Osteocyte (in vitro differentiated cells): ENCODE measurements around the gene IMMP2L. TPM values are rescaled to one million over a fixed set of nuclear protein-coding genes. Genes with fewer than 3 reads are reported as not detected.

Source experiments
- DNase-seq: peaks from one replicate; pipeline ENCODE4 v3.0.0; 2021; ENCODE audit warnings: mixed read lengths; ENCODE audit not compliant: unreplicated experiment; ENCODE audit errors: extremely low spot score
- H3K27ac Mint-ChIP-seq: one replicate; pipeline ENCODE4 v1.8.0; 2021; ENCODE audit warnings: mild to moderate bottlenecking, mixed read lengths; ENCODE audit not compliant: unreplicated experiment
- H3K27me3 Mint-ChIP-seq: one replicate; pipeline ENCODE4 v1.8.0; 2021; ENCODE audit warnings: mixed read lengths; ENCODE audit not compliant: unreplicated experiment
- H3K36me3 Mint-ChIP-seq: one replicate; pipeline ENCODE4 v1.8.0; 2021; ENCODE audit warnings: mixed read lengths; ENCODE audit not compliant: unreplicated experiment
- H3K4me1 Mint-ChIP-seq: one replicate; pipeline ENCODE4 v1.8.0; 2021; ENCODE audit warnings: mixed read lengths; ENCODE audit not compliant: unreplicated experiment
- H3K4me3 Mint-ChIP-seq: one replicate; pipeline ENCODE4 v1.8.0; 2021; ENCODE audit warnings: mild to moderate bottlenecking, moderate library complexity, mixed read lengths; ENCODE audit not compliant: unreplicated experiment
- H3K9me3 Mint-ChIP-seq: one replicate; pipeline ENCODE4 v1.8.0; 2021; ENCODE audit warnings: mixed read lengths; ENCODE audit not compliant: unreplicated experiment
- CTCF ChIP-seq: fragments of 200-600 bp; sonication (generic); IDR thresholded peaks from 2 replicates; pipeline ENCODE4 v1.5.0; 2021; ENCODE audit warnings: antibody characterized with exemption, mild to moderate bottlenecking, moderate library complexity
- total RNA-seq: library from RNA; stranded (reverse); gene quantifications from 2 replicates; pipeline ENCODE4 v1.2.1, GENCODE V29; 2021

Gene IMMP2L
- total RNA-seq, 1 donor from 2014 or later = 15.6 TPM

GRCh38 chr7:110764852-110765251 lies 797.4 kb downstream of the IMMP2L start:
- DNase-seq = no peak
- Mint-ChIP-seq H3K4me1 (peaks cover 20% of the 10 kb centered on the region), H3K9me3 (no peaks in the 10 kb centered on the region), H3K27me3 (no peaks in the 10 kb centered on the region), H3K36me3 (no peaks in the 10 kb centered on the region), H3K27ac (no peak overlapping the region), H3K4me3 (no peak overlapping the region)
- TF ChIP-seq CTCF = no peak

DNA sequence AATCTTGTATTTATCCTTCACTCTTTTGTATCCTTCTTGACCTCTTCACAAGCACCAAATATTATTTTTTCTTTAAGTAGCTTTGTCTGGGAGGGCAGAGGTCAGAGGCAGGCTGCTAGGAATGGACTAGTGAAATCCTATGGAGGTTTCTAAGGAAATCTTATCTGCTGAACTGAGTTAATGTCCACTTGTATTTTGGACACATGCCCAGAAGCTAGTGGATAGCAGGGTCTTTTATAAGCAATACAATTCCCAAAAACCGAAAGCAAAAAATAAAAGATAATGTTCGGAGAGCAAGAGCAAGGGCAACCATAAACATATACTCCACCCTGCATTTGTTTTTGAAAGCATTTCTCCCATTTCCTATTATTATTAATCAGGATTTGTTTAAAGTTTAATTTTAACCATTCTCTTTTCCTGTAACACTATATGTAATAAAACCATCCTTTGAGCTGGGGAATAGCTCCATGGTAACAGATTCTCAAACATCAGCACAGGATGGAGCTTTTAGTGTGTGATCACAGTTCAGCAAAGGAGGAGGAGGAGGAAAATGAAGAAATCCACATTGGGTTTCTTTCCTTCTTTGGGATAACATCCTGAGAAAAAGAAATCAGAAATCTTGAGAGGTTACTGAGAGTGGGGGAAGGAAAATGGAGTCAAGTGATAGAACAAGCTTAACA lies 799.6 kb downstream of the IMMP2L start:
- Mint-ChIP-seq H3K4me3 (no peak overlapping the region), H3K27me3 (no peaks in the 10 kb centered on the region), H3K4me1 (peaks cover 32% of the 10 kb centered on the region), H3K9me3 (no peaks in the 10 kb centered on the region), H3K27ac (peak overlapping the region; percentile 84), H3K36me3 (no peaks in the 10 kb centered on the region)
- no peak for DNase-seq
- TF ChIP-seq CTCF = no peak

DNA sequence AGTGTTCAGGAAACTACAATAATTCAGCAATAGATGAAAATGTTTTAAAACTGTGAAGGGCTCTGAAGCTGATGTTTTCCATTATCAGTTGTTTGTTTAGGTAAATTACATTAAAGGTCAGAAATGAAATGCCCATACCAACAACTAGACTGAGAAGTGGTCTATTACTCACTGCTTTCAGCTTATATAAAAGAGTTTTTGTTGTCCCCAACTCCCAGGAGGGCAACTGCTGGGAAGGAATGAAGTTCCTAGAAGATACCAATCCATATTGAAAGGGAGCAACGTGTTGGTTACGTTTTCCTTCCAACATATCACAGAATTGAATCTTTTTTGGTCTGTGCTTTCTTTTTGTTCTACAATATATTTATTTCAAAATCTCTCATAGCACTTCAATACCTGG lies 802.0 kb downstream of the IMMP2L start:
- Mint-ChIP-seq H3K4me3 (no peak overlapping the region), H3K9me3 (no peaks in the 10 kb centered on the region), H3K27ac (peak overlapping the region; percentile 58), H3K36me3 (no peaks in the 10 kb centered on the region), H3K4me1 (peaks cover 32% of the 10 kb centered on the region), H3K27me3 (no peaks in the 10 kb centered on the region)
- DNase-seq = no peak
- no peak for TF ChIP-seq CTCF

DNA sequence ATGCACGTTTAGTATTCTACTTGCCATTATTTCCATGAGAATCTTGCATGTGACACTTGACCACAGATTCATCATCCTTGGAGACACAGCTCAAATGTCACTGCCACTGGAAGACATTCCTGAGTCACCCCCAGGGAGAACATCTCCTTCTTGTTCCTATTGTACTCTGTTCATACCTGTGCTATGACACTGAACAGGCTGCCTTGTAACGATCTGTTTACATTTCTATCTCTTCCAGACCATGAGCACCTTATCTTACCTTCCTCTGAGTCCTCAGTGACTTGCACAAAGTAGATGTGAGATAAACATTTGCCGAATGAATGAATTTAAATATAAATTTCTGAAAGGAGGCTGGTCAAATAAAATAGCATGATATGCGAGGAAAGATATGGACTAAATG lies 803.2 kb downstream of the IMMP2L start:
- no peak for TF ChIP-seq CTCF
- H3K27ac Mint-ChIP-seq = peak overlapping the region; percentile 5
- no peaks in the 10 kb centered on the region for H3K9me3 Mint-ChIP-seq

GRCh38 chr7:110754649-110755048 lies 807.6 kb downstream of the IMMP2L start:
- H3K4me1 Mint-ChIP-seq = peaks cover 10% of the 10 kb centered on the region
- H3K4me3 Mint-ChIP-seq = no peak overlapping the region

More for the DNA sequence above, 803.2 kb downstream of the IMMP2L start:
- Mint-ChIP-seq H3K4me3 (no peak overlapping the region), H3K27me3 (no peaks in the 10 kb centered on the region), H3K36me3 (no peaks in the 10 kb centered on the region), H3K4me1 (peaks cover 32% of the 10 kb centered on the region)
- no peak for DNase-seq

More at GRCh38 chr7:110754649-110755048, 807.6 kb downstream of the IMMP2L start:
- TF ChIP-seq CTCF = no peak
- DNase-seq = no peak
- H3K27me3 Mint-ChIP-seq = no peaks in the 10 kb centered on the region
- H3K27ac Mint-ChIP-seq = no peak overlapping the region
- H3K36me3 Mint-ChIP-seq = no peaks in the 10 kb centered on the region
- no peaks in the 10 kb centered on the region for H3K9me3 Mint-ChIP-seq
